ENCODE measurements around the gene CHIC2.
"Not testable (repeated sequence)": the region's sequence is repeated elsewhere in the genome, so short reads cannot be mapped to it uniquely, and the experiment has no call there.

The CHIC2 gene

GRCh38 chr4:54023019-54023418 lies 41.4 kb downstream of the CHIC2 start:
- not testable (repeated sequence) for H3K27ac Mint-ChIP-seq; H3K36me3 Mint-ChIP-seq; H3K9me3 Mint-ChIP-seq; H3K4me3 Mint-ChIP-seq; DNase-seq (ENCODE audit: low spot score in 2 of 2); H3K4me1 Mint-ChIP-seq; H3K27me3 Mint-ChIP-seq; ATAC-seq (ENCODE audit: low read depth)

- no peak for ATAC-seq (ENCODE audit: low read depth)
- H3K27ac Mint-ChIP-seq, result no peak overlapping the region
- H3K9me3 Mint-ChIP-seq, result no peaks in the 10 kb centered on the region
- H3K27me3 Mint-ChIP-seq, result no peaks in the 10 kb centered on the region
- H3K36me3 Mint-ChIP-seq, result peaks cover 4% of the 10 kb centered on the region
- no peak overlapping the region for H3K4me3 Mint-ChIP-seq
- DNase-seq (ENCODE audit: low spot score in 2 of 2), result no peak
- no peaks in the 10 kb centered on the region for H3K4me1 Mint-ChIP-seq
Observed at GRCh38 chr4:54017974-54018373, 46.4 kb downstream of the CHIC2 start.

- Mint-ChIP-seq H3K27ac (no peak overlapping the region), H3K9me3 (no peaks in the 10 kb centered on the region), H3K4me3 (no peak overlapping the region), H3K27me3 (no peaks in the 10 kb centered on the region), H3K36me3 (peaks cover 6% of the 10 kb centered on the region), H3K4me1 (no peaks in the 10 kb centered on the region)
- ATAC-seq (ENCODE audit: low read depth) (no peak), DNase-seq (ENCODE audit: low spot score in 2 of 2) (no peak)
Observed at GRCh38 chr4:54017308-54017707, 47.1 kb downstream of the CHIC2 start.

- no peaks in the 10 kb centered on the region for H3K27me3 Mint-ChIP-seq
- ATAC-seq (ENCODE audit: low read depth) (no peak), DNase-seq (ENCODE audit: low spot score in 2 of 2) (no peak)
- H3K4me1 Mint-ChIP-seq, result no peaks in the 10 kb centered on the region
- H3K27ac Mint-ChIP-seq, result no peak overlapping the region
- peaks cover 6% of the 10 kb centered on the region for H3K36me3 Mint-ChIP-seq
- no peaks in the 10 kb centered on the region for H3K9me3 Mint-ChIP-seq
- no peak overlapping the region for H3K4me3 Mint-ChIP-seq
Observed at GRCh38 chr4:54016504-54016903, 47.9 kb downstream of the CHIC2 start.

- H3K27ac Mint-ChIP-seq, result no peak overlapping the region
- ATAC-seq (ENCODE audit: low read depth), result no peak
- DNase-seq (ENCODE audit: low spot score in 2 of 2), result no peak
- H3K9me3 Mint-ChIP-seq, result no peaks in the 10 kb centered on the region
- no peak overlapping the region for H3K4me3 Mint-ChIP-seq
- H3K4me1 Mint-ChIP-seq, result no peaks in the 10 kb centered on the region
- no peaks in the 10 kb centered on the region for H3K27me3 Mint-ChIP-seq
- H3K36me3 Mint-ChIP-seq, result peaks cover 9% of the 10 kb centered on the region
Observed at GRCh38 chr4:54015423-54016030, 48.9 kb downstream of the CHIC2 start.

GRCh38 chr4:54014666-54015160 lies 49.7 kb downstream of the CHIC2 start:
- peaks cover 11% of the 10 kb centered on the region for H3K36me3 Mint-ChIP-seq
- no peak overlapping the region for H3K27ac Mint-ChIP-seq
- DNase-seq (ENCODE audit: low spot score in 2 of 2) (no peak), ATAC-seq (ENCODE audit: low read depth) (no peak)
- H3K4me3 Mint-ChIP-seq, result no peak overlapping the region
- H3K9me3 Mint-ChIP-seq, result no peaks in the 10 kb centered on the region
- H3K27me3 Mint-ChIP-seq, result no peaks in the 10 kb centered on the region
- H3K4me1 Mint-ChIP-seq, result no peaks in the 10 kb centered on the region

- DNase-seq (ENCODE audit: low spot score in 2 of 2), result no peak
- Mint-ChIP-seq H3K27ac (no peak overlapping the region), H3K36me3 (peaks cover 20% of the 10 kb centered on the region), H3K27me3 (no peaks in the 10 kb centered on the region), H3K4me3 (no peak overlapping the region), H3K4me1 (no peaks in the 10 kb centered on the region), H3K9me3 (no peaks in the 10 kb centered on the region)
- ATAC-seq (ENCODE audit: low read depth), result no peak
Observed at GRCh38 chr4:54011201-54011600, 53.2 kb downstream of the CHIC2 start.

- Mint-ChIP-seq H3K4me1 (no peaks in the 10 kb centered on the region), H3K9me3 (no peaks in the 10 kb centered on the region), H3K27ac (no peak overlapping the region), H3K27me3 (no peaks in the 10 kb centered on the region), H3K36me3 (peaks cover 21% of the 10 kb centered on the region), H3K4me3 (no peak overlapping the region)
- ATAC-seq (ENCODE audit: low read depth), result no peak
- DNase-seq (ENCODE audit: low spot score in 2 of 2), result no peak
Observed at GRCh38 chr4:54006755-54007154, 57.6 kb downstream of the CHIC2 start.

- DNase-seq (ENCODE audit: low spot score in 2 of 2) (no peak), ATAC-seq (ENCODE audit: low read depth) (no peak)
- H3K4me1 Mint-ChIP-seq, result no peaks in the 10 kb centered on the region
- peaks cover 18% of the 10 kb centered on the region for H3K36me3 Mint-ChIP-seq
- no peak overlapping the region for H3K4me3 Mint-ChIP-seq
- H3K9me3 Mint-ChIP-seq, result no peaks in the 10 kb centered on the region
- no peaks in the 10 kb centered on the region for H3K27me3 Mint-ChIP-seq
- H3K27ac Mint-ChIP-seq, result no peak overlapping the region
Observed at GRCh38 chr4:54005475-54005874, 58.9 kb downstream of the CHIC2 start.

- peaks cover 18% of the 10 kb centered on the region for H3K36me3 Mint-ChIP-seq
- no peaks in the 10 kb centered on the region for H3K9me3 Mint-ChIP-seq
- no peak for ATAC-seq (ENCODE audit: low read depth)
- H3K27ac Mint-ChIP-seq, result no peak overlapping the region
- no peaks in the 10 kb centered on the region for H3K4me1 Mint-ChIP-seq
- no peak for DNase-seq (ENCODE audit: low spot score in 2 of 2)
- H3K27me3 Mint-ChIP-seq, result no peaks in the 10 kb centered on the region
- H3K4me3 Mint-ChIP-seq, result no peak overlapping the region
Observed at GRCh38 chr4:54004463-54004862, 59.9 kb downstream of the CHIC2 start.

- ATAC-seq (ENCODE audit: low read depth) (no peak), DNase-seq (ENCODE audit: low spot score in 2 of 2) (no peak)
- no peaks in the 10 kb centered on the region for H3K27me3 Mint-ChIP-seq
- no peaks in the 10 kb centered on the region for H3K9me3 Mint-ChIP-seq
- peaks cover 15% of the 10 kb centered on the region for H3K36me3 Mint-ChIP-seq
- H3K27ac Mint-ChIP-seq, result no peak overlapping the region
- H3K4me3 Mint-ChIP-seq, result no peak overlapping the region
- H3K4me1 Mint-ChIP-seq, result no peaks in the 10 kb centered on the region
Observed at GRCh38 chr4:54001668-54002365, 62.6 kb downstream of the CHIC2 start.

- no peak overlapping the region for H3K27ac Mint-ChIP-seq
- H3K4me1 Mint-ChIP-seq, result peaks cover 4% of the 10 kb centered on the region
- ATAC-seq (ENCODE audit: low read depth), result no peak
- H3K4me3 Mint-ChIP-seq, result no peak overlapping the region
- peaks cover 11% of the 10 kb centered on the region for H3K36me3 Mint-ChIP-seq
- DNase-seq (ENCODE audit: low spot score in 2 of 2), result no peak
- no peaks in the 10 kb centered on the region for H3K9me3 Mint-ChIP-seq
- no peaks in the 10 kb centered on the region for H3K27me3 Mint-ChIP-seq
Observed at GRCh38 chr4:53997898-53998297, 66.5 kb downstream of the CHIC2 start.

- no peaks in the 10 kb centered on the region for H3K9me3 Mint-ChIP-seq
- no peaks in the 10 kb centered on the region for H3K27me3 Mint-ChIP-seq
- ATAC-seq (ENCODE audit: low read depth) (no peak), DNase-seq (ENCODE audit: low spot score in 2 of 2) (no peak)
- H3K4me1 Mint-ChIP-seq, result peaks cover 4% of the 10 kb centered on the region
- no peak overlapping the region for H3K27ac Mint-ChIP-seq
- H3K36me3 Mint-ChIP-seq, result peaks cover 8% of the 10 kb centered on the region
- no peak overlapping the region for H3K4me3 Mint-ChIP-seq
Observed at GRCh38 chr4:53994382-53995102, 69.9 kb downstream of the CHIC2 start.

- Mint-ChIP-seq H3K36me3 (peaks cover 7% of the 10 kb centered on the region), H3K27me3 (no peaks in the 10 kb centered on the region), H3K9me3 (no peaks in the 10 kb centered on the region), H3K27ac (no peak overlapping the region), H3K4me3 (no peak overlapping the region), H3K4me1 (peaks cover 4% of the 10 kb centered on the region)
- DNase-seq (ENCODE audit: low spot score in 2 of 2) (no peak), ATAC-seq (ENCODE audit: low read depth) (no peak)
Observed at GRCh38 chr4:53992785-53993184, 71.6 kb downstream of the CHIC2 start.

Measured in memory B cell (primary cell).